ENCODE measurements around the gene TMEM86B.
"Not testable (repeated sequence)": the region's sequence is repeated elsewhere in the genome, so short reads cannot be mapped to it uniquely, and the experiment has no call there.

The TMEM86B gene

GRCh38 chr19:55220525-55220924, 8.0 kb downstream of the TMEM86B start:
- DNase-seq (ENCODE audit: low read depth), result no peak

DNA sequence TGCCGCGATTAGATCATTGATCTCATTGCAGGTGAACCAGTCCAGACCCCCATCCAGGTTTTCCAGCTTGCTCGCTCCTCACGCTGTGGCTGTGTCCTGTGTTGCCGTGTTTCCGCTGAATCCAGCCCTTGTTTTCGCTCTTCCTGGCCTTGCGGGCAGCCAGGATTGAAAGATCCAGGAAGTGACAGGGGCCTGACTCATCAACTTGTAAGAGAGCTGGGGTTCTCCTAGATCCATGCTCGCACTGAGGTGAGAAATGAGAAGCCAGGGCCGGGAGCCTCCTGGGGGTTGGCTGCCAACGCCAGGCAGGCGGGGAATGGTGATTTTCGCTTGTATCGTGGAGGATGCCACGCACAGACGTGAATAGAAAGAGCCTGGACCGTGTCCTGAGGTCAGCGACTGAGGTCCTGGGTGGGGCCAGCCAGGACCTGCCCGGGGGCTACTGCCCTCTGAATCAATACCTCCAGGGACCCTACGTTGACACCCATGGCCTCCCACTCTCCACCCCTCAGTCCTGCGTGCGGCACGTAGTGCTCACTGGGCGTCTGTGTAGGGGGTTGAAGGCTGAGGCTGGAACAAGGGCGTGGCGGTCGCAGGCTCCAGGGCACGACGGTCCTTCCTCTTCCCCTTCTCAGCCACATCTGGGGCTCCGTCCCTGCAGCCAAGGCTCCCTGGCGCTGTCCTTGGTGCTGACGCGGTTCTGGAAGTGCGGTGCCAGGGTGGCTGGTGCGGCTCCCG, 11.9 kb downstream of the TMEM86B start:
- DNase-seq (ENCODE audit: low read depth), result no peak

DNA sequence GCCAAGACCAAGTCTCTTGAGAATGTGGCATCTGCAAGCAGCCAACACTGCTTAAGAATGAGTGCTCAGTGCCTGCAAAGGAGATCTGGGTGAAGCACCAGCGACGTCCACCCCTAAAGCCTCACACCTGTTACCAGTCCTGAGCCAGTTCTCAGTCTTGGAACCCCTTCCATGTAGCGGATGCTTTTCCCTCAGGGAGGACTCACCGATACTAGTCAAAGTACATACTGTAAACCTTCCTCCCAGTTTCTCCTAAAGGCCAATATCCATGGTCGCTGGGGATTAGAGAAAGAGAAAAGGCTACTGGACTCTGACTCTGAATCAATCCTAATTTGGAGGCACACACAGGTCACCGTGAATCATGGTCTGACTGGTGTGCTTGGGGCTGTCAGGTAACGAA, 15.0 kb downstream of the TMEM86B start:
- DNase-seq (ENCODE audit: low read depth), result no peak

DNA sequence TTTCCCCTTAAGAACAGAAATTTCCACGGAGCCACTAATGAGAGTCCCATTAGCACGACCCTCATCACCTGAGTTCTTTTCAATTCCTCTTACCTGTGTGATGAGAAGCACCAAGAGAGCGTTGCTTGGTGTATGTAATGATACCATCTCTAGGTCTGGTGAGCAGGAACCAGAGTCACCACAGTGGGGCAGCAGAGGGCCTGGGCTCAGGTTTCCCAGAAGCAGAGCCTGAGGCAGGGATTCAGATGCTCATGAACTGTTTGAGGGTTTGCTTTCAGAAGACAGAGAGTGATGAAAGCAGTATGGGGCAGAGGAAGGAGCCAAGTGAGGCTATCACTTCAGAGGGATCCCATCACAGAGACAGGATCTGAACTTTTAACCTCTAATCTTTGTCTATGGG, 16.1 kb downstream of the TMEM86B start:
- no peak for DNase-seq (ENCODE audit: low read depth)

- no peak for DNase-seq (ENCODE audit: low read depth)
Observed at GRCh38 chr19:55209693-55210472, 18.7 kb downstream of the TMEM86B start.

GRCh38 chr19:55208880-55209692, 19.5 kb downstream of the TMEM86B start, which contains the start of gene PTPRH:
Gene PTPRH, minus strand, starts transcription at chr19:55209501. Its CDS starts 68 bp downstream, at chr19:55209433.
- no peak for DNase-seq (ENCODE audit: low read depth)

DNA sequence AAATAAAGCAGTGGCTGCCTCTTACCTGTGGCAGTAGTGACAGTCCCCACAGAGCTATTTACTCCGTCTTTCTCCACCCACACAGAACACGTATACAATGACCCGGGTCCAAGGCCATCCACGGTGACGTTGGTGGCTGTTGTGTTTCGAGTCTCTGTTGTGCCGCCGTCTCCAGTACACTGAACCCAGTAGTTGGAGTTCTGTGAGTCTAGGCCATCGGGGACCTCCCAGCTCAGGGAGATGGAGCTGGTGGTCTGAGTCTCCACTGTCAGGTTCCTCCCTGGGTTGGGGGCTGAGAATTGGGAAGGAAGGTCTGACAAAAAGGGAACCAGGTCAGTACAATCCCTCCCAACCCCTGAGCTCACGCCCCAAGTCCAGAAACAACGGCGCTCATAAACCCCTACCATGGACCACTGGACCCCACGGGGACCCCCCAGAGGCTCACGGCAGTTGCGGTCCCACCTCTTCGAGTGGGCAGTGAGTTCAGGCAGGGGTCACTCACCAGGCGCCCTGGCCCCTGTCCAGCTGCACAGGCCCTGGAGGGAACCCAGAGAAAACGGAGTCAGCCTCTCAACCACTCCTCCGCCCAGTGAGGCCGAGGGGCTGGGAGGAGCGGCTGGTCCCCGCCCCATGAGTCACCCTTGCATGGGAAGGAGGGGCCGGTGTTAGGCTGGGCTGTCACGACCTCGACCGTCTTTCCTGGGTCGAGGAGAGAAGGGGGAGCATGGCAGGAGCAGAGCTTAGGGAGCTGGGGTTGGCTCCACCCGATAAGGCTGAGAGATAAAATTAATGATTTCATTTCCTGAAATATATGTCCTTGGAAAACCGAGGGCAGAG, 21.7 kb downstream of the TMEM86B start:
- DNase-seq (ENCODE audit: low read depth), result no peak

DNA sequence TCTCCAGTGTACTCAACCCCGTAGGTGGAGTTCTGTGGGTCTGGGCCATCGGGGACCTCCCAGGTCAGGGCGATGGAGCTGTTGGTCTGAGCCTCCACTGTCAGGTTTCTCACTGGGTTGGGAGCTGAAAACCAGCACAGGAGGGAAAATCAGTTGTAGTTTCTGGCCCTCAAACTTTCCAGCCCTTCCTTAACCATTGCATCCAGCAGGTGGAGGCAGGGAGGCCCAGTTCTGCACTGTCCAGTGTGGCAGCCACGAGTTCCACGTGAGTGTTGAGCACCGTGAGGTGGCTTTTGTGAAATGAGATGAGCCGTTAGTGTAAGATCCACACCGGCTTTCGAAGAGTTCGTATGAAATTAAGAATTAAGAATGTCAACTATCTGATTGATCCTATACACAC, 26.4 kb downstream of the TMEM86B start:
- DNase-seq (ENCODE audit: low read depth), result not testable (repeated sequence)

DNA sequence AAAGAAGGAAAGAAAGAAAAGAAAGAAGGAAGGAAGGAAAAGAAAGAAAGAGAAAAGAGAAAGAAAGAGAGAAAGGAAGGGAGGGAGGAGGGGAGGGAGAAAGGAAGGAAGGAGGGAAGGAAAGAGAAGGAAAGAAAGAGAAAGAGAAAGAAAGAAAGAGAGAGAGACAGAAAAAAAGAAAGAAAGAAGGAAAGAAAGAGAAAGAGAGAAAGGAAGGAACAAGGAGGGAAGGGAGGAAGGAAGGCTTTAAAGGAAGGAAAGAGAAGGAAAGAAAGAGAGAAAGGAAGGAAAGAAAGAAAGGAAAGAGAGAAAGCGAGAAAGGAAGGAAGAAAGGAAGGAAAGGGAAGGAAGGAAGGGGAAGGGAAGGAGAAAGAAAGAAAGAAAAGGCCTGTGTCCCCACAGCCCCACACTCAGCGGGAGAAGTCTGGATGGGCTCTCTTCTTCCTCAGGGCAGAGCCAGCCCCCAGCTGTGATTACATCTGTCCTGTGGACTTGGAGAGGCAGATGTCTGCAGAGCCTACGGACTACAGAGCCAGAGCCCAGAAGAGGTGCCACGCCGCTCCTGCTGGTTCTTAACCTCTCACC, 28.9 kb downstream of the TMEM86B start:
- no peak for DNase-seq (ENCODE audit: low read depth)

DNA sequence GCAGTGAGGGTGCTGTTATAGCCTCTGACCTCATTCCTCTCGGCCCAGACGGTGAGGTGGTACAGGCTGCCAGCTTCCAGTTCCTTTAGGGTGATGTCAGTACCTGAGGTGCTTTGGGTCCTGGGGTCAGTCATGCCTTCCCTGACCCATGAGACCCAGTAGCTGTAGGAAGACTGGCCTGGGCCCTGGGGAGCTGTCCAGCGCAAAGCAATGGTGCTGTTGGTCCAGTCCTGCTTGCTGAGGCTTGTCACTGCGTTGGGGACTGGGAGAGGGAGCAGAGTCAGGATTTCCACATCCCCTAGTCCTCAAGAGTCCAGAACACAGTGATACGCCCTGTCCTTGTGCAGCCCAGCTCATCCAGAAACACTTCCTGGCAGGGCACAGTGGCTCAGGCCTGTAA, 29.9 kb downstream of the TMEM86B start:
- no peak for DNase-seq (ENCODE audit: low read depth)

GRCh38 chr19:55197528-55197927, 31.0 kb downstream of the TMEM86B start:
- DNase-seq (ENCODE audit: low read depth), result no peak

DNA sequence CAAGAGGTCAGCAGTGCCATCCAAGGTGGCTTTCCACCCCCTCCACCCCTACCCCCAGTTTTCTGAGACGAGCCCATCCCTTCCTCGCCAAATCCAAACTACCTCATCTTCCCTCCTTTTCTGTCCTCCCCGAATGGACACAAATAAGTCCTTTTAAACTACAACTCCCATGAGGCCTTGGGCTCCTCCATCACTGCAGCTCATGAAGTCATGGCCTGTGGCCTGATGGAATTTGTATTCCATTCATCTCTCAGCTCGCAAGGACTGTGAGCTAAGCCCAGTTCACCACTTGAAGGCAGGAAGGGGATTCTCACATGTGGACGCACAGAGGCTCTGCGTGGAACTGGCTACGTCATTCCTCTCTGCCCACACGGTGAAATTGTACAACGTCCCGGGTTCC, 31.8 kb downstream of the TMEM86B start:
- no peak for DNase-seq (ENCODE audit: low read depth)

- no peak for DNase-seq (ENCODE audit: low read depth)
Observed at GRCh38 chr19:55193481-55193880, 35.1 kb downstream of the TMEM86B start.

DNA sequence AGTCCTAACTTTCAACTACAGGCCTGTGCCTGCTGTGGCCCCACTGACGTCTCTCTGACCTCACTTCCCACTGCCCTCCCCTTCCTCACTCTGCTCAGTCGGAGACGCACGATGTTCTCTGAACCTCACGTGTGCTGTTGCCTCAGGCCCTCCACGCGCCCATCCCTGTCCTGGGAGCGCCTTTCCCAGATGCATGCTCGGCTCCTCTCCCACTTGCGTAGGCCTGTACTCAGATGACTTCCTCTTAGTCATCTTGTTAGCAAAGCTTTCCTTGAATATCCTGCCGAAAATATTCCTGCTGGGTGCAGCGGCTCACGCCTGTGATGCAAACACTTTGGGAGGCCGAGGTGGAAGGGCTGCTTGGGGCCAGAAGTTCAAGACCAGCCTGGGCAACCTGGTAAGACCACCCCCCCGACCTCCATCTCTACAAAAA, 39.1 kb downstream of the TMEM86B start:
- DNase-seq (ENCODE audit: low read depth), result no peak

DNA sequence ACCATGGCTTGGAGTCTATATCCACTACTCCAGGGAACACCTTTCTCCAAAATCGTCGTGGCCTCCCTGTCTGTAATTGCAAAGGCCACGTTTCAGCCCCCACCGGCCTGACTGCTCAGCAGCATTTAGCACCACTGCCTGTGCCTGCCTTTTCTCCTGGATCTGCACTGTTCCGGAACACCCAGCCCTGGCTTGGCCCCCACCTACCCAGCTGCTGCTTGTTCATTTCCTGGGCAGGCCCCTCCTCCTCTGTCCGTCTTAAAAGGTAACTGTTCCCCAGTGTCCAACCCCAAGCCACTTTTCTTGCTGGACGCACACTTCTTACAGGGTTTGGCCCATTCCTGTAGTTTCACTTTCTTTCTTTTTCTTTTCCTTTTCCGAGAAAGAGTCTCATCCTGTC, 39.9 kb downstream of the TMEM86B start:
- DNase-seq (ENCODE audit: low read depth), result no peak

GRCh38 chr19:55186080-55186479, 42.5 kb downstream of the TMEM86B start:
- DNase-seq (ENCODE audit: low read depth), result no peak

DNA sequence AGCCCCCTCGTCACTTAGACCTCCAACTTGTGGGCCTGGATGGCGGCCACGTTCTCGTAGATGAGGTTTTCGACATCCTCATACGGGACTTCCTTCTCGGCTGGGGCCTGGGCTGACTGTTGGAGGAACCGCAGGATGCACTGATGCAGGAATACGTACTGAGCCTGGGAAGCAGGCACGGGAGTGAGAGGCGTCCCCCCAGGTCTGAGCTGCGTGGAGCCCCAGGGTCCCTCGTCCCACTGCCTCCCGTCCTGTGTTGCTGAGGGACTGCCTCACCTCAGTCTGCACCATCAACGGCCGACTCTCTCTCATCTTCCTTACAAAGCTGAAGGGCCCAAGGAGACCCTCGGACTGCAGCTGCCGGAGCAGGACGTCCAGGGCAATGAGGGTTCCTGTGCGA, 46.8 kb downstream of the TMEM86B start:
- DNase-seq (ENCODE audit: low read depth), result no peak

DNA sequence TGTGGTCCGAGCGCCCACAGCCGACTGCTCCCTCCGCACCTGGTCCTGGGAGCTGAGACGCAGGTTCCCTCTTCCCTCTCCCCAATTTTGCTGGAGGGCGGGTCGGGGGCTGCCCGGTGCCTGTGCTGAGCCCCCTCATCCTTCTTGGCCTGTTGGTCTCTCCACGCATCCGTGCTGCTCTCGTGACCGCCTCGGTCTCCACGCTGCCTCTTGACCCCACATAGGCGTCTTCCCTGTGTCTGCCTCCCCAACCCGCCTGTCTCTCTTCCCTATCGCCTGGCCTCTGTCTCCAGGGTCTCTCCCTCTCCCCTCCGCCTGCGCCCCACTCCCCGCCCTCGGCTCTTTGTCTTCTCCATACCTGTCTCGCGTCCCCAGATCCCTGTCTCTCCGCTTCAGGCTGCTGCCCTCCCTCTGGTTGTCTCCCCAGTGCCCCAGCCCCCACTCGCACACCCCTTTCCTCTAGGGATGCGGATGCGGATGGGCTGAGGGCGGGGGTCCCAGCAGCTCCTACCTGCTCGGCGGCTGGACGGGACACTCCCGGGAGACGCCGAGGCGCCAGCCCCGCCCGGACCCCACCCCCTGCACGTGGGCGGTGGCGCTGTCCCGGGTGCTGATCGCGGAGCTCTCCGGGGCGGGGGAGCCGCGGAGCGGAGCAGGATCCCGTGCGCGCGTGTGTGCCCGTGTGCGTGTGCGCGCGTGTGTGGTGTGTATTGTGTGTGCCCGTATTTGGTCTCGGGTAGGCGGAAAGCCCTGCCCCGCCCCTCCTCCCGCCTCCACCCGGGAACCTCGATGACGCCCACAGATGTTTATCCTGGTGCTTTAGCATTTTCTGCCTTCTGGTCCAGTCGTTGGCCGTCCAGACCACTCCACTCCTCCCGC, 48.7 kb downstream of the TMEM86B start, which contains the start of gene SYT5:
Gene SYT5, minus strand, starts transcription at position 684 of the 879 bp plus-strand sequence. CDS start 1,248 bp downstream, outside the sequence.
- no peak for DNase-seq (ENCODE audit: low read depth)

DNA sequence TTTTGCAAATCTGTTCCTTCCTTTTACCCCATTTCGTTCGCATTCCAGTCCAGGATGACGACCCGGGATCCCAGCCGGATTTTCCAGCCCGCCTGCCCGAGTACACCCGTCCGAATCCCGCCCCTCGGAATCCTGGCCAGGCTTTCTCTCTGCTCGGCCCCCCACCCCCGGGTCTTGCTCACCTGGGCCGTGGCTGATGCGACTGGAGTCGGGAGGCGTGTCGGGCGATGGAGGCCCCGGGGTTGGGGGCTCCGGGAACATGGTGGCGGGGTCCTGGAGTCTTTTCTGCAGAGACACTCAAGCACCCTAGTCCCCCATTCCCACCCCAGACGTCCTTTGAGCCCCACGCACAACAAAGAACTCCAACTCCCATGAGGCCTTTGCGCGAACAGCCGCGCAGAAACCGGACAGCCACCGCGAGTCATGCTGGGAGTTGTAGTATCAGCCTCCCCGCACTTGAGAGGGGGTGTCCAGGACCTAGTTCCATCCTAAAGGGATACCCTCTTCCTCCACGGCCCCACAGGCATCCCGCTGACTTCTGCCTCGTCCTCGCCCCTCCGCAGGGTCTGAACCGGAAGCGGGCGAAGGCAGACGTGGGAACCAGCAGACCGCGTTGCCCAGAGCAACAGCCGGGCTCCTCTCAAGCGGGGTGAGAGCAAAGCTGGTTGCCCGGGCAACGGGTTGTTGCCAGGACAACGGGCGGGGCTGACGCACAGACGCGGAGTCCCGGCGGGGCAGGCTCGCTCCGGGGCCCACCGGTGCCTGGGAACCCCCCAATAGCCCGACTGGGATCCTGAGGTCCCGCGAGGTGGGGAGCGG, 49.6 kb downstream of the TMEM86B start:
- DNase-seq (ENCODE audit: low read depth), result peak; percentile 94
